Neural progenitor cell (in vitro differentiated cells): ENCODE results near the gene TMEM94. TPM values are rescaled to one million over a fixed set of nuclear protein-coding genes. Genes with fewer than 3 reads are reported as not detected.

Experiments
- DNase-seq: peaks from one replicate; pipeline ENCODE4 v3.0.0-alpha.2; 2016; ENCODE audit warnings: low spot score
- H2AFZ ChIP-seq: fragments of 200-600 bp; sonication (generic); replicated peaks from 2 replicates; pipeline ENCODE4 v1.6.1; 2016; ENCODE audit warnings: antibody characterized with exemption
- H3F3A ChIP-seq: fragments of 200-600 bp; sonication (generic); 2 replicates; pipeline ENCODE4 v1.6.1; 2016; ENCODE audit warnings: antibody characterized with exemption, low read depth
- H3K27ac ChIP-seq: fragments of 200-600 bp; sonication (generic); 2 replicates; pipeline ENCODE4 v1.5.1; 2016; ENCODE audit warnings: mild to moderate bottlenecking
- H3K27me3 ChIP-seq: fragments of 200-600 bp; sonication (generic); 2 replicates; pipeline ENCODE4 v1.6.1; 2016; ENCODE audit warnings: mild to moderate bottlenecking, moderate library complexity
- H3K36me3 ChIP-seq: fragments of 200-600 bp; sonication (generic); 2 replicates; pipeline ENCODE4 v1.5.1; 2016
- H3K4me1 ChIP-seq: fragments of 200-600 bp; sonication (generic); 2 replicates; pipeline ENCODE4 v1.6.1; 2016; ENCODE audit warnings: mixed run types
- H3K4me2 ChIP-seq: fragments of 200-600 bp; sonication (generic); 2 replicates; pipeline ENCODE4 v1.6.1; 2016
- H3K4me3 ChIP-seq: fragments of 200-600 bp; sonication (generic); 2 replicates; pipeline ENCODE4 v1.5.1; 2016
- H3K79me2 ChIP-seq: fragments of 200-600 bp; sonication (generic); 2 replicates; pipeline ENCODE4 v1.6.1; 2016; ENCODE audit warnings: low read depth
- H3K9ac ChIP-seq: fragments of 200-600 bp; sonication (generic); 2 replicates; pipeline ENCODE4 v1.6.1; 2016
- H3K9me3 ChIP-seq: fragments of 200-600 bp; sonication (generic); 2 replicates; pipeline ENCODE4 v1.5.1; 2016; ENCODE audit warnings: low read depth
- H4K20me1 ChIP-seq: fragments of 200-600 bp; sonication (generic); 2 replicates; pipeline ENCODE4 v1.6.1; 2016; ENCODE audit warnings: low read depth
- H3K27ac Mint-ChIP-seq: 3 replicates; pipeline ENCODE4 v1.8.0; 2021; ENCODE audit warnings: mixed read lengths
- H3K27me3 Mint-ChIP-seq: 2 replicates; pipeline ENCODE4 v1.8.0; 2022; ENCODE audit warnings: low read depth, mild to moderate bottlenecking, inconsistent platforms, moderate library complexity, mixed read lengths; ENCODE audit not compliant: insufficient read depth
- H3K36me3 Mint-ChIP-seq: 3 replicates; pipeline ENCODE4 v1.8.0; 2021; ENCODE audit warnings: mixed read lengths
- H3K4me1 Mint-ChIP-seq: 3 replicates; pipeline ENCODE4 v1.8.0; 2021; ENCODE audit warnings: mixed read lengths
- H3K4me3 Mint-ChIP-seq: 3 replicates; pipeline ENCODE4 v1.8.0; 2021; ENCODE audit warnings: mild to moderate bottlenecking, moderate library complexity, mixed read lengths
- H3K9me3 Mint-ChIP-seq: 3 replicates; pipeline ENCODE4 v1.8.0; 2020; ENCODE audit warnings: mixed read lengths
- EZH2 ChIP-seq: fragments of 200-600 bp; sonication (generic); IDR thresholded peaks from 2 replicates; pipeline ENCODE4 v1.6.1; 2017; ENCODE audit warnings: antibody characterized with exemption, mild to moderate bottlenecking, moderate library complexity
- EZH2phosphoT487 ChIP-seq: fragments of 200-600 bp; sonication (generic); IDR thresholded peaks from 2 replicates; pipeline ENCODE4 v1.6.1; 2017; ENCODE audit warnings: antibody characterized with exemption
- total RNA-seq: library from RNA; depleted of rRNA; stranded (reverse); fragments of >200 nt; gene quantifications from 2 replicates; pipeline ENCODE4 v1.2.3, GENCODE V29; 2015; ENCODE audit warnings: low replicate concordance
- TF ChIP-seq, protein P1 (sequence below): fragments of 200-600 bp; sonication (generic); IDR thresholded peaks from 2 replicates; pipeline ENCODE4 v1.5.1; 2017; ENCODE audit warnings: antibody characterized with exemption, mild to moderate bottlenecking

Gene TMEM94
- total RNA-seq, 1 donor from 2014 or later: 23.6 TPM

DNA sequence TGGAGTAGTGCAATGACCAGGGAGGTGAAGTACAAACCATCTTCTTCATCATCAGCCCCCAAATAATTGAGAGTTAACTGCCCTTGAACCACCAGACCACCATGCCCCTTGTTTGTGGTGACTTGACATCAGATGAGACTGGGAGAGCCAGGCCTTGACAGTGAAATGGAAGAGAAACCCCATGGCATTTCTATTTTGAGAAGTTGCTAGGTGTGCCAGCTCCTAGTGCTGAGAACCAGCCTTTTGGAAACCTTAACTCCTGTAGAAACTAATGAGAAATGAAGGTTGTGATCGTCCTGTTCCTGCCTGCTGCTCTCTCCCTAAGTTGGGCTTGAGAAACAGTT lies 2.8 kb downstream of the TMEM94 start:
- Histone ChIP-seq H3K4me3 (no peak overlapping the region), H3K27ac (no peak overlapping the region), H3K27me3 (no peaks in the 10 kb centered on the region), H3K9me3 (no peaks in the 10 kb centered on the region), H3K4me1 (peaks cover 15% of the 10 kb centered on the region), H3K9ac (no peak overlapping the region), H3K79me2 (peaks cover 30% of the 10 kb centered on the region), H3K4me2 (no peak overlapping the region), H2AFZ (no peak overlapping the region), H4K20me1 (no peaks in the 10 kb centered on the region), H3K36me3 (no peaks in the 10 kb centered on the region), H3F3A (peaks cover 4% of the 10 kb centered on the region)
- Mint-ChIP-seq H3K4me1 (peaks cover 37% of the 10 kb centered on the region), H3K27ac (no peak overlapping the region), H3K36me3 (peaks cover 7% of the 10 kb centered on the region), H3K27me3 (peaks cover 3% of the 10 kb centered on the region), H3K4me3 (no peak overlapping the region), H3K9me3 (no peaks in the 10 kb centered on the region)
- DNase-seq: no peak
- no peak for TF ChIP-seq EZH2phosphoT487
- TF ChIP-seq, protein P1, sequence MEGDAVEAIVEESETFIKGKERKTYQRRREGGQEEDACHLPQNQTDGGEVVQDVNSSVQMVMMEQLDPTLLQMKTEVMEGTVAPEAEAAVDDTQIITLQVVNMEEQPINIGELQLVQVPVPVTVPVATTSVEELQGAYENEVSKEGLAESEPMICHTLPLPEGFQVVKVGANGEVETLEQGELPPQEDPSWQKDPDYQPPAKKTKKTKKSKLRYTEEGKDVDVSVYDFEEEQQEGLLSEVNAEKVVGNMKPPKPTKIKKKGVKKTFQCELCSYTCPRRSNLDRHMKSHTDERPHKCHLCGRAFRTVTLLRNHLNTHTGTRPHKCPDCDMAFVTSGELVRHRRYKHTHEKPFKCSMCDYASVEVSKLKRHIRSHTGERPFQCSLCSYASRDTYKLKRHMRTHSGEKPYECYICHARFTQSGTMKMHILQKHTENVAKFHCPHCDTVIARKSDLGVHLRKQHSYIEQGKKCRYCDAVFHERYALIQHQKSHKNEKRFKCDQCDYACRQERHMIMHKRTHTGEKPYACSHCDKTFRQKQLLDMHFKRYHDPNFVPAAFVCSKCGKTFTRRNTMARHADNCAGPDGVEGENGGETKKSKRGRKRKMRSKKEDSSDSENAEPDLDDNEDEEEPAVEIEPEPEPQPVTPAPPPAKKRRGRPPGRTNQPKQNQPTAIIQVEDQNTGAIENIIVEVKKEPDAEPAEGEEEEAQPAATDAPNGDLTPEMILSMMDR: no peak
- no peak for TF ChIP-seq EZH2

DNA sequence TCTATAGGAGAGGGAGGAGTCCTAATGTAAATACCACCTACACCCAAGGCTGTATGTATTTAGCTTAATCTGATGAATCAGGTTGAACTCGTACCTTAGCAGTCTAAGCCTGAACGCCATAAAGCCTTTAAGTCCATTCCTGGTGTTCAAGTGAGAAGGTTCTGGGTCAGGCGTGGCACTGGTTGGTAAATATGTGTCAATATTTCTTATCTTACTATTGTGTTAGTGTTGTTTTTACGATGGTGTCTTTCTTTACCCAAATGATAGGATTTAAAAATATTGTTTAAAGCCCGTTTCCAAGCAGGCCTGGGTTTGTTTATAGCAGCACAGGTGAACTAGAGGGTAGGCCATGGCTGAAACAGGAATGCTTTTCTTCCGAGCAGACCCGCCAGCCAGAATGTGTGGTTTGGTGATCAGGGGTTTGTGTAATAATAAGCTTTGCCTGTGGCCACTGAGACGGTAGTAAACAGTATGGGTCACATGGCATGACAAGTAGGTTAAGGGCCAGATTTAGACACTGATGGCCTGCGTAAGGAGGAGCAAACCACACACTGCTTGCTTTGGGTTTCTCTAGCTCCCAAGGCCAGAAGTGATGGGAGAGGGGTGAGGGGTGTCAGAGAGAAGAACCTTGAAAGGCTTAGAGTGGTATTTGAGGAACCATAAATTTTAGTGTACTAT lies 3.3 kb downstream of the TMEM94 start:
- Mint-ChIP-seq H3K4me1 (peaks cover 34% of the 10 kb centered on the region), H3K36me3 (peaks cover 9% of the 10 kb centered on the region), H3K9me3 (no peaks in the 10 kb centered on the region), H3K27ac (no peak overlapping the region), H3K27me3 (peaks cover 3% of the 10 kb centered on the region), H3K4me3 (no peak overlapping the region)
- Histone ChIP-seq H3K4me2 (no peak overlapping the region), H3K9ac (no peak overlapping the region), H3K4me3 (no peak overlapping the region), H3K4me1 (peaks cover 15% of the 10 kb centered on the region), H3K79me2 (peaks cover 33% of the 10 kb centered on the region), H3K9me3 (no peaks in the 10 kb centered on the region), H3K27me3 (no peaks in the 10 kb centered on the region), H3F3A (peaks cover 4% of the 10 kb centered on the region), H2AFZ (no peak overlapping the region), H4K20me1 (no peaks in the 10 kb centered on the region), H3K36me3 (no peaks in the 10 kb centered on the region), H3K27ac (no peak overlapping the region)
- TF ChIP-seq EZH2phosphoT487: no peak
- TF ChIP-seq, protein P1: no peak
- TF ChIP-seq EZH2: no peak
- no peak for DNase-seq

DNA sequence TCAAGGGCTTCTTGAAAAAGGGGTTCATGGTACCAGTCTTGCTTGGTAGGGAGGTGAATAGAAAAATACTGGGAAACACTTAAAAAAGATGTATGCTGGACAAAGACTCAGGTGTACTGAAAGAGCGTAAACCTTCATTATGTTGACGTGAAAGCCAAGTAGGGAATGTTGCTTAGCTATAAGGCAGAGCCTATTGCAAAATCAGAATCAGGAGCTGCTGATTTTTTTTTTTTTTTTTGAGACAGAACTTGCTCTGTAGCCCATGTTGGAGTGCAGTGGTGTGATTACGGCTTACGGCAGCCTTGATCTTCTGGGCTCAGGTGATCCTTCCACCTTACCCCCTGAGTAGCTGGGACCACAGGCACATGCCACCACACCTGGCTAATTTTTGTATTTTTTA lies 3.9 kb downstream of the TMEM94 start:
- Histone ChIP-seq H3K27me3 (no peaks in the 10 kb centered on the region), H3K4me3 (no peak overlapping the region), H3K9me3 (no peaks in the 10 kb centered on the region), H2AFZ (no peak overlapping the region), H3K36me3 (no peaks in the 10 kb centered on the region), H3K9ac (no peak overlapping the region), H3K4me1 (peaks cover 15% of the 10 kb centered on the region), H3K4me2 (no peak overlapping the region), H3K27ac (no peak overlapping the region), H4K20me1 (no peaks in the 10 kb centered on the region), H3K79me2 (peaks cover 37% of the 10 kb centered on the region), H3F3A (peaks cover 4% of the 10 kb centered on the region)
- H3K4me1 Mint-ChIP-seq: peaks cover 34% of the 10 kb centered on the region
- H3K36me3 Mint-ChIP-seq: peaks cover 13% of the 10 kb centered on the region
- no peak for TF ChIP-seq EZH2
- TF ChIP-seq EZH2phosphoT487: no peak
- no peak for DNase-seq
- no peak overlapping the region for H3K4me3 Mint-ChIP-seq
- H3K27me3 Mint-ChIP-seq: peaks cover 3% of the 10 kb centered on the region
- H3K9me3 Mint-ChIP-seq: no peaks in the 10 kb centered on the region
- H3K27ac Mint-ChIP-seq: no peak overlapping the region

DNA sequence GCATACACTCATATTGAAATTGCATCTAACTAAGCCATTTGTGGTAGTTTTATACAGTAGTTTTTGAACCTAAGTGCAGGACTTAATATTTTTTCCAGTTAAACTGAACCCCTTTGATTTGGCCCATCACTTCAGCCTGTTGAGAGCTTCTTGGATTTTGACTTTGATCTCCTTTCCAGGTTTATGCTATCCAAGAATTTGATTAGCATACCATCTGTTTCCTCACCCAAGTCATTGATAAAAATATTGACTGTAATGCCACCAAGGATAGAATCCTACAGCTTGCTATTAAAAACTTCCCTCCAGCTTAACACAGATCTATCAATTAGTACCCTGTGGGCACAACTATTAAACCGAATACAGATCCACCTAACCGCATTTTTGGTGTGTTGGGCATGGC lies 7.2 kb downstream of the TMEM94 start:
- Histone ChIP-seq H3K4me3 (no peak overlapping the region), H3K4me2 (no peak overlapping the region), H3K27me3 (no peaks in the 10 kb centered on the region), H3K79me2 (peaks cover 35% of the 10 kb centered on the region), H3F3A (no peaks in the 10 kb centered on the region), H3K4me1 (no peaks in the 10 kb centered on the region), H3K36me3 (no peaks in the 10 kb centered on the region), H2AFZ (no peak overlapping the region), H4K20me1 (peaks cover 7% of the 10 kb centered on the region), H3K27ac (no peak overlapping the region), H3K9me3 (no peaks in the 10 kb centered on the region), H3K9ac (no peak overlapping the region)
- Mint-ChIP-seq H3K27me3 (no peaks in the 10 kb centered on the region), H3K4me1 (peaks cover 10% of the 10 kb centered on the region), H3K36me3 (peaks cover 15% of the 10 kb centered on the region), H3K9me3 (peaks cover 3% of the 10 kb centered on the region), H3K27ac (no peak overlapping the region), H3K4me3 (no peak overlapping the region)
- TF ChIP-seq EZH2: no peak
- TF ChIP-seq EZH2phosphoT487: no peak
- TF ChIP-seq, protein P1: no peak
- DNase-seq: no peak
